H1 (cell line): ENCODE results near the gene PAX7. TPM values are rescaled to one million over a fixed set of nuclear protein-coding genes. Genes with fewer than 3 reads are reported as not detected.

Source experiments
- CTCF ChIA-PET: fragments of 300-600 bp; sonication (Branson Sonifier 250); formaldehyde crosslinking; loops from one replicate; lab custom pipeline; 2021; ENCODE audit not compliant: partially characterized antibody; lab: Charles Lee
- POLR2A ChIA-PET: fragments of 300-600 bp; sonication (Branson Sonifier 250); formaldehyde crosslinking; loops from one replicate; lab custom pipeline; 2021; ENCODE audit warnings: inconsistent platforms; ENCODE audit not compliant: partially characterized antibody; lab: Charles Lee
- DNase-seq, 2 experiments: peaks; one replicate each; pipeline versions ENCODE4 v3.0.0 to v3.0.0-alpha.2; 2010 to 2022; ENCODE audit warnings: low spot score in 2 of 2, low read depth in 1 of 2, mixed read lengths in 1 of 2
- FAIRE-seq: peaks from 2 replicates; lab custom pipeline; 2011; peaks lifted over from hg19 to GRCh38; lab: Jason Lieb, UNC
- H2AFZ ChIP-seq: 2 replicates; pipeline ENCODE4 v1.8.1; 2012; ENCODE audit warnings: low read length, inconsistent platforms
- H2AK5ac ChIP-seq: 2 replicates; pipeline ENCODE4 v1.6.1; 2013; ENCODE audit warnings: low read depth, low read length
- H2BK120ac ChIP-seq: replicated peaks from 2 replicates; pipeline ENCODE3; 2013; ENCODE audit warnings: low read depth, low read length, inconsistent platforms
- H2BK12ac ChIP-seq: 2 replicates; pipeline ENCODE4 v1.6.1; 2013; ENCODE audit warnings: low read depth, low read length
- H2BK15ac ChIP-seq: 2 replicates; pipeline ENCODE4 v1.6.1; 2013; ENCODE audit warnings: low read length
- H2BK20ac ChIP-seq: 2 replicates; pipeline ENCODE4 v1.6.1; 2013; ENCODE audit warnings: low read length
- H2BK5ac ChIP-seq: 2 replicates; pipeline ENCODE4 v1.6.1; 2013; ENCODE audit warnings: low read depth, low read length
- H3K14ac ChIP-seq: 2 replicates; pipeline ENCODE4 v1.6.1; 2013; ENCODE audit warnings: inconsistent platforms; ENCODE audit not compliant: insufficient read length
- H3K18ac ChIP-seq: 2 replicates; pipeline ENCODE4 v1.6.1; 2013; ENCODE audit warnings: low read length; ENCODE audit errors: extremely low read depth
- H3K23ac ChIP-seq: 2 replicates; pipeline ENCODE4 v1.6.1; 2013; ENCODE audit warnings: inconsistent platforms; ENCODE audit not compliant: insufficient read length
- H3K23me2 ChIP-seq: 2 replicates; pipeline ENCODE4 v1.6.1; 2013; ENCODE audit warnings: low read depth, low read length
- H3K27ac ChIP-seq: 2 replicates; pipeline ENCODE4 v1.6.1; 2011; ENCODE audit warnings: low read depth, low read length, inconsistent platforms
- H3K27me3 ChIP-seq, 4 experiments: replicated peaks in 1 of 4; 1 replicate in 1 of 4; 2 replicates in 3 of 4; pipeline versions ENCODE4 v1.6.1 to v1.8.1; 2011 to 2013; ENCODE audit warnings: low read length in 3 of 4, mild to moderate bottlenecking in 3 of 4, inconsistent platforms in 2 of 4, mixed read lengths in 2 of 4, moderate library complexity in 1 of 4; ENCODE audit not compliant: control insufficient read depth in 3 of 4, insufficient read depth in 3 of 4; ENCODE audit errors: extremely low read depth in 1 of 4
- H3K36me3 ChIP-seq, 4 experiments: 2 replicates each; pipeline versions ENCODE4 v1.6.1 to v1.8.1; 2011 to 2013; ENCODE audit warnings: mild to moderate bottlenecking in 4 of 4, low read length in 3 of 4, moderate library complexity in 2 of 4, control low read depth in 1 of 4, inconsistent platforms in 1 of 4; ENCODE audit not compliant: insufficient read depth in 4 of 4, control insufficient read depth in 2 of 4
- H3K4ac ChIP-seq: replicated peaks from 2 replicates; pipeline ENCODE3; 2013; ENCODE audit warnings: low read length, low read depth, mixed read lengths, inconsistent platforms; ENCODE audit not compliant: insufficient read length
- H3K4me1 ChIP-seq, 4 experiments: replicated peaks in 1 of 4; 1 replicate in 1 of 4; 2 replicates in 3 of 4; pipeline versions ENCODE4 v1.6.1 to v1.8.1; 2011 to 2013; ENCODE audit warnings: low read length in 3 of 4, inconsistent platforms in 2 of 4, mixed read lengths in 1 of 4; ENCODE audit not compliant: insufficient read depth in 4 of 4, control insufficient read depth in 3 of 4
- H3K4me2 ChIP-seq, 2 experiments: 2 replicates each; pipeline versions ENCODE4 v1.6.1 to v1.8.1; 2011 to 2013; ENCODE audit warnings: low read depth in 2 of 2, low read length in 2 of 2, control low read depth in 1 of 2, inconsistent platforms in 1 of 2, mild to moderate bottlenecking in 1 of 2; ENCODE audit not compliant: insufficient read depth in 1 of 2
- H3K4me3 ChIP-seq, 4 experiments: fragments of 200-600, 300-600 bp in 1 of 4; sonication (generic), shearing (Covaris generic), sonication (Bioruptor Twin) in 1 of 4; 2 replicates each; pipeline versions ENCODE4 v1.5.1 to v1.8.1; 2011 to 2016; ENCODE audit warnings: low read length in 4 of 4, low read depth in 3 of 4, control low read depth in 2 of 4, inconsistent platforms in 2 of 4, mild to moderate bottlenecking in 2 of 4, mixed read lengths in 1 of 4, moderate library complexity in 1 of 4; ENCODE audit not compliant: insufficient read depth in 2 of 4; ENCODE audit errors: extremely low read depth in 1 of 4
- H3K56ac ChIP-seq: replicated peaks from 2 replicates; pipeline ENCODE3; 2013; ENCODE audit warnings: low read depth, mild to moderate bottlenecking, mixed read lengths, low read length, inconsistent platforms; ENCODE audit not compliant: insufficient read length
- H3K79me1 ChIP-seq: 2 replicates; pipeline ENCODE4 v1.6.1; 2013; ENCODE audit warnings: low read depth, low read length, control low read depth
- H3K79me2 ChIP-seq, 2 experiments: 2 replicates each; pipeline versions ENCODE4 v1.6.1 to v1.8.1; 2012 to 2013; ENCODE audit warnings: low read length in 2 of 2, mild to moderate bottlenecking in 2 of 2, inconsistent platforms in 1 of 2; ENCODE audit not compliant: insufficient read depth in 2 of 2, control insufficient read depth in 1 of 2
- H3K9ac ChIP-seq, 4 experiments: replicated peaks in 1 of 4; 1 replicate in 1 of 4; 2 replicates in 3 of 4; pipeline versions ENCODE4 v1.6.1 to v1.8.1; 2011 to 2013; ENCODE audit warnings: low read depth in 3 of 4, low read length in 3 of 4, control low read depth in 2 of 4, mild to moderate bottlenecking in 2 of 4, moderate library complexity in 2 of 4, inconsistent platforms in 1 of 4; ENCODE audit errors: extremely low read depth in 1 of 4
- H3K9me3 ChIP-seq, 2 experiments: 2 replicates each; pipeline versions ENCODE4 v1.6.1 to v1.8.1; 2012 to 2013; ENCODE audit warnings: mild to moderate bottlenecking in 2 of 2, moderate library complexity in 2 of 2, control low read depth in 1 of 2, inconsistent platforms in 1 of 2, low read depth in 1 of 2, low read length in 1 of 2, mixed read lengths in 1 of 2; ENCODE audit not compliant: insufficient read depth in 2 of 2
- H4K20me1 ChIP-seq, 2 experiments: replicated peaks in 1 of 2; 2 replicates each; pipeline versions ENCODE3 to v1.8.1; 2011 to 2013; ENCODE audit warnings: inconsistent platforms in 2 of 2, low read length in 2 of 2, mild to moderate bottlenecking in 1 of 2; ENCODE audit not compliant: insufficient read depth in 2 of 2, control insufficient read depth in 1 of 2
- H4K5ac ChIP-seq: 2 replicates; pipeline ENCODE4 v1.6.1; 2013; ENCODE audit warnings: low read length, low read depth, mixed read lengths, inconsistent platforms; ENCODE audit not compliant: insufficient read length
- H4K8ac ChIP-seq: 2 replicates; pipeline ENCODE4 v1.8.0; 2013; ENCODE audit warnings: mild to moderate bottlenecking, moderate library complexity, low read length, inconsistent platforms; ENCODE audit not compliant: insufficient read depth; ENCODE audit errors: extremely low read depth
- H4K91ac ChIP-seq: replicated peaks from 2 replicates; pipeline ENCODE3; 2013; ENCODE audit warnings: low read length, mixed read lengths, inconsistent platforms; ENCODE audit not compliant: insufficient read length
- BACH1 ChIP-seq: IDR thresholded peaks from 2 replicates; pipeline ENCODE4 v1.6.1; 2012; ENCODE audit warnings: low read length, improper control_type of control experiment
- CHD1 ChIP-seq: IDR thresholded peaks from 2 replicates; pipeline ENCODE4 v1.6.1; 2012; ENCODE audit warnings: low read depth, low read length, improper control_type of control experiment
- CTBP2 ChIP-seq: IDR thresholded peaks from 2 replicates; pipeline ENCODE4 v1.7.0; 2011; ENCODE audit warnings: borderline replicate concordance, mild to moderate bottlenecking, moderate library complexity, mixed read lengths, low read length; ENCODE audit not compliant: insufficient read depth, insufficient read length
- JUND ChIP-seq: IDR thresholded peaks from 2 replicates; pipeline ENCODE4 v1.6.1; 2011; ENCODE audit warnings: mild to moderate bottlenecking, improper control_type of control experiment, low read length
- KDM4A ChIP-seq: IDR thresholded peaks from one replicate; pipeline ENCODE4 v1.7.1; 2012; ENCODE audit warnings: low read depth, mild to moderate bottlenecking, moderate library complexity, low read length, inconsistent platforms; ENCODE audit not compliant: severe bottlenecking
- PHF8 ChIP-seq: fragments of 200-600 bp; sonication (generic); conservative IDR thresholded peaks from 2 replicates; pipeline ENCODE4 v1.7.1; 2012; ENCODE audit warnings: low read depth, mild to moderate bottlenecking, inconsistent platforms, low read length, moderate library complexity
- POLR2AphosphoS5 ChIP-seq: IDR thresholded peaks from 2 replicates; pipeline ENCODE4 v1.6.1; 2011; ENCODE audit warnings: low read depth, low read length
- RFX5 ChIP-seq: IDR thresholded peaks from 2 replicates; pipeline ENCODE4 v1.6.1; 2011; ENCODE audit warnings: low read depth, low read length, improper control_type of control experiment, borderline replicate concordance
- SP2 ChIP-seq: IDR thresholded peaks from 2 replicates; pipeline ENCODE4 v1.6.1; 2012; ENCODE audit warnings: mild to moderate bottlenecking, low read length, inconsistent platforms
- TAF1 ChIP-seq: IDR thresholded peaks from 2 replicates; pipeline ENCODE4 v1.6.1; 2011; ENCODE audit warnings: mild to moderate bottlenecking, low read depth, low read length
- TEAD4 ChIP-seq: IDR thresholded peaks from 2 replicates; pipeline ENCODE4 v1.6.1; 2012; ENCODE audit warnings: low read depth, low read length, inconsistent platforms, mixed read lengths
- WGBS, 2 experiments: shearing (Covaris generic) in 1 of 2; methylation state at CpG; one replicate each; pipeline versions ENCODE4 v1.1.6 to v1.1.7; 2013 to 2015; ENCODE audit warnings: low lambda C conversion rate in 2 of 2, mixed read lengths in 2 of 2, inconsistent platforms in 1 of 2, low coverage in 1 of 2, missing lambda C conversion rate in 1 of 2; ENCODE audit not compliant: insufficient replicate concordance in 2 of 2, insufficient coverage in 1 of 2, insufficient read length in 1 of 2; ENCODE audit errors: extremely low coverage in 1 of 2, missing lambda C conversion rate in 1 of 2; 5-methylcytosine and 5-hydroxymethylcytosine counted together
- polyA plus RNA-seq, 7 experiments: library from polyadenylated mRNA; depleted of rRNA in 3 of 7; stranded (reverse) in 5 of 7; unstranded in 2 of 7; fragments of >200 nt in 5 of 7; fragments of 200-250 nt in 2 of 7; gene quantifications; 1 replicate in 5 of 7; 2 replicates in 1 of 7; 4 replicates in 1 of 7; pipeline versions ENCODE4 v1.2.1 to v1.2.3, GENCODE V29; 2011 to 2013; ENCODE audit warnings: missing spikeins in 2 of 7, mixed read lengths in 2 of 7
- total RNA-seq: library from RNA; stranded (reverse); fragmentation: NEBNext Ultra II Directional; extraction: Animal tissue kit (Norgen Biotek cat#: 25700); gene quantifications from 2 replicates; pipeline ENCODE4 v1.2.1, GENCODE V29; 2021
- TF ChIP-seq, protein P1 (sequence below): IDR thresholded peaks from 2 replicates; pipeline ENCODE4 v1.6.1; 2012; ENCODE audit warnings: low read length, inconsistent platforms

Gene PAX7
- total and polyA plus RNA-seq, 2 of the 8 experiments (the other 6 are each of a cell fraction or from before 2014, with no cell fraction given) = not detected

DNA sequence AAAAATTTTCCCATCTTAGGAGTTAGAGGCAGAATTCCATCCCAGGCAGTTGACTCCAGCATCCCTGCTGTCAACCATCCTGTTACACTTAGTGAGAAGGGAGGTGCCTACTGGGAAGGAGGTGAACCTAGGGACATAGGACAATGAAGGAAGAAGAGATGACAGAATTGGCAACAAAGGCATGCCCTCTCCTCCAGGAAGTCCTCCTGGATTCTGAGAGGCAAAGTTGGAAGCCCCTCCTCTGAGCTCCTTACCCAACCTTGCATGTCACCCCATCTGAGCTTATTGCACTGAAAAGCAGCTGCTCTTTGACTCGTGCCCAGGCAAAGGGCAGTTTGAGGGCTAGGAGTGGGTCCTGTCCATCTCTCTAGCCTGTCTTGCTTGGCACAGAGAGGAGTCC is 66.9 kb downstream of the PAX7 start:
- POLR2A ChIA-PET = no interaction called here
- CTCF ChIA-PET = interaction anchor here (0.9 to 1.3 kb wide), 2 partner anchors 31 to 116 kb away, joined by 3 read pairs; no protein-coding TSS in a partner anchor
- peaks cover 0 to 10% (median 4%) of the 10 kb centered on the region in 4 experiments; a peak in 5 of 7 replicates for H3K27me3 ChIP-seq

More for the DNA sequence above, 66.9 kb downstream of the PAX7 start:
- 77% methylated on average over 1 of the region's 1 CpG; no CpG with 5 or more reads in 1 of the 2 experiments for WGBS, 2 experiments
- Histone ChIP-seq H3K79me1 (no peaks in the 10 kb centered on the region), H3K9ac (no peak overlapping the region), H3K4ac (no peak overlapping the region), H3K27ac (no peak overlapping the region), H3K79me2 (no peaks in the 10 kb centered on the region), H3K14ac (no peak overlapping the region), H3K4me2 (no peak overlapping the region), H2BK20ac (no peak overlapping the region), H2BK12ac (no peak overlapping the region), H3K56ac (no peak overlapping the region), H2BK5ac (no peak overlapping the region), H2BK120ac (no peak overlapping the region), H3K36me3 (no peaks in the 10 kb centered on the region), H2BK15ac (no peak overlapping the region), H4K91ac (no peak overlapping the region), H4K8ac (no peak overlapping the region), H2AFZ (no peak overlapping the region), H4K20me1 (peaks cover 0 to 2% of the 10 kb centered on the region in 2 experiments), H4K5ac (no peak overlapping the region), H3K18ac (no peak overlapping the region), H3K9me3 (no peaks in the 10 kb centered on the region), H3K23ac (no peak overlapping the region), H3K4me1 (peaks cover 0 to 7% (median 5%) of the 10 kb centered on the region in 4 experiments; a peak in 4 of 7 replicates), H2AK5ac (no peak overlapping the region), H3K23me2 (no peaks in the 10 kb centered on the region; the same call in 1 of the 2 replicates), H3K4me3 (no peak overlapping the region)
- FAIRE-seq = no peak
- TF ChIP-seq, protein P1, sequence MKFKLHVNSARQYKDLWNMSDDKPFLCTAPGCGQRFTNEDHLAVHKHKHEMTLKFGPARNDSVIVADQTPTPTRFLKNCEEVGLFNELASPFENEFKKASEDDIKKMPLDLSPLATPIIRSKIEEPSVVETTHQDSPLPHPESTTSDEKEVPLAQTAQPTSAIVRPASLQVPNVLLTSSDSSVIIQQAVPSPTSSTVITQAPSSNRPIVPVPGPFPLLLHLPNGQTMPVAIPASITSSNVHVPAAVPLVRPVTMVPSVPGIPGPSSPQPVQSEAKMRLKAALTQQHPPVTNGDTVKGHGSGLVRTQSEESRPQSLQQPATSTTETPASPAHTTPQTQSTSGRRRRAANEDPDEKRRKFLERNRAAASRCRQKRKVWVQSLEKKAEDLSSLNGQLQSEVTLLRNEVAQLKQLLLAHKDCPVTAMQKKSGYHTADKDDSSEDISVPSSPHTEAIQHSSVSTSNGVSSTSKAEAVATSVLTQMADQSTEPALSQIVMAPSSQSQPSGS = no peak
- TF ChIP-seq JUND = no peak
- TF ChIP-seq TEAD4 = no peak
- TF ChIP-seq CHD1 = no peak
- TF ChIP-seq PHF8 = no peak
- TF ChIP-seq RFX5 = no peak
- TF ChIP-seq POLR2AphosphoS5 = no peak
- TF ChIP-seq KDM4A = no peak
- no peak for TF ChIP-seq CTBP2
- TF ChIP-seq SP2 = no peak
- no peak for TF ChIP-seq TAF1
- no peak for TF ChIP-seq BACH1
- DNase-seq = no peak
